Measurements from ENCODE around the gene LRRK1.
"Not testable (repeated sequence)": the region's sequence is repeated elsewhere in the genome, so short reads cannot be mapped to it uniquely, and the experiment has no call there.

The LRRK1 gene

DNA sequence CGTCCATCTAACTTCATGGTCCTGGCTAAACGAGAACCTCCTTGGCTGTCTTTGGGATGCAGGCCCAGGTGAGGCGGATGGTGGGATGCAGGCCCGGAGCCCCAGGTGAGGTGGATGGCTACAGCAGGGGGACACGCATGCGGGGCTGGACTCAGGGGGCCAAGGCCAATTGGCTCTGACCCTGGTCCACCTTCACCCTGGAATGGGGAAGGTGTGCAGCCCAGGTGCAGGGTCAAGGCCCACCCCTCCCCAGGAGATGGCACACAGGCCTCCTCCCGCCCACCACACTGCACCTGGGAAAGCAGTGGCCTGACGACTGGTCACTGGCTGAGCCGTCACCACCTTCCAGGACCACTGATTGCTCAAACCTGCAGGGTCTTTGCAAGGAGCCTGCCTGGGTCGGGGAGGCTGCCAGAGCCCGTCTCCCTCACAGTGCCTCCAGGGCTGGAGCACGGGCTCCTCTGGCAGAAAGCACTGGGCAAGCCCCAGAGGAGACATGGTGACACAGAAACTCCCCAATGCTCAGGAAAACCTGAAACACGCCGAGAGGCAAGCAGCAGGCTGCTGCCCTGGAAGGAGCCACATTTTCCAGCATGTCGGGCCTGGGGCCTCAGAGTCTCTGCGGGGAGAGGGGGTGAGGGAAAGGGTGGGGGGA is 159.6 kb downstream of the LRRK1 start:
- no peak for DNase-seq

DNA sequence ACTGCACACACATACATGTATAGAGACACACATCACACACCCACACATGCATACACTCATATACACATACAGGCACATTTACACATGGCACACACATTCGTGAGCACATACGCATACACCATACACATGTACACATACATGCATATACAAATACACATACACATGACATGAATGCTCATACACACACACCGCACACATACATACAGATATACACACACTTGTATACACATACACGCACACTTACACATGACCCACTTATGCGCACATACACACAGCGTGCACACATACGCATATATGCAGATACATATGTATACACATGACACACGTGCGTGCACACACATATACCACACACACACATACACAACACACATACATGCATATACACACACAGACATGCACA is 162.7 kb downstream of the LRRK1 start:
- no peak for DNase-seq

DNA sequence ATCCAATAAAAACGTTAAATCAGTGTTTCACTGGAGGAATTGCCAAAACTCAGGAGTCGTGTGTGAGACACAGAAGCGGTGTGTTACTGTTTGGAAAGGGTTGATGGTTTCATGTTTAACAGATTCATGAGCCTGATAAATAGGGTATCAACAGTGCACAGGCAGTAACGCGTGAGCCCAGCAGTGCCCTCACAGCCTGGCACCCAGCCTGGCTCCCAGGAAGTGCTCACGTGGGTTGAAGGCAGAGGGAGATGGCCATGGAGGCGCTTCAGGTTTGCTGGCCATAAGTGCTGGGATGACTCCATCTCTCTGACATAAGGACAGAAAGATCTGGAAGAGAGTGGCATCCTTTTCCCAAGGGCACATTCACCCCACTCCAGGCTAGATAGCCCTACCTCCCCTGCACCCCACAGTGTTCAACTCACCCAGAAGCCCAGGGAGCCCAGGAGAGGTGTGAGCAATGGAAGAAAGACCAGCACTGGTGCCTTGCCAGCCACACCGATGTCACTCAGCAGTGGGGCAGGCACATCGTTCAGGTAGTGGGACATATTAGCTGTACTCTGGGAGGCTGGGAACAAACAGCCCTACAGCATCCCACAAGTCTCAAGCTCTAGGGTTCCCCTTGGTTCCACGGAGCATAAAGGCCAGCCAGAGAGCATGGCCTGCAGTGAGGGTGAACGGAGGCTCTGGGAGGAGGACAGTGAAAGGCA is 164.3 kb downstream of the LRRK1 start:
- DNase-seq, result no peak

DNA sequence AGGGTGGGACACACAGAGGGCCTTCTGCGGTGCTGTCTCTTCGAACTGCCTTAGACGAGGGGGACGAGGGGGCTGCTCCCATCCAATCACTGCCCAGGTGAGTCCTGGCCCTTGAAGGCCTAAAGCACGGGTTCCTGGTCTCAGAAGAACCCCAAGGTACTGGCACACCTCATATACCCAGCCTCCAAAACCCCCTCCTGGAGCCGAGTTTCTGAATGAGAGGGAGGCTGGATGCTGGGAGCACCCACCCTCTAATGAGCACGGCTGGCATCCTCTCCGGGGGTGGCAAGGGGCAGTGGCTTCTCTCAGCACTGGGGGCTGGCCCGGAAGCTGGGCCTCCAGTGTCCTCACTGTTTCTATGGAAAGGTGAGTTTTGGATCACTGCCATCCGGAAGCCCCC is 165.6 kb downstream of the LRRK1 start:
- DNase-seq, result no peak

DNA sequence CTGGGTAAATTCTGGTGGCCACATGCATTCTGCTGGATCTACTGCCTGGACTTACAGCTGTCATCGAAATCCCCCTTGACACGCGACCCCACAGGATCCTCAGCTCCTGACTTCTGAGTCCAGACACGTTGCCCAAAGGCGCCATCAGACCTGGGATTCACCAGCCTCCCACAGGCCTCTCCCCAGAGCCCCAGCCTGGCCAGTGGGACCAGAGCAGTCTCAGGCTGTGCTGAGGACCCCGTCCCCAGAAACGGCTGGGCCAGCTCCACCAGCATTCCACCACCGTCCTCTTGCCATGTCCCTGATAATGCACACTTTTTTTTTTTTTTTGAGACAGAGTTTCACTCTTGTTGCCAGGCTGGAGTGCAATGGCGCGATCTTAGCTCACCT is 166.1 kb downstream of the LRRK1 start:
- no peak for DNase-seq

DNA sequence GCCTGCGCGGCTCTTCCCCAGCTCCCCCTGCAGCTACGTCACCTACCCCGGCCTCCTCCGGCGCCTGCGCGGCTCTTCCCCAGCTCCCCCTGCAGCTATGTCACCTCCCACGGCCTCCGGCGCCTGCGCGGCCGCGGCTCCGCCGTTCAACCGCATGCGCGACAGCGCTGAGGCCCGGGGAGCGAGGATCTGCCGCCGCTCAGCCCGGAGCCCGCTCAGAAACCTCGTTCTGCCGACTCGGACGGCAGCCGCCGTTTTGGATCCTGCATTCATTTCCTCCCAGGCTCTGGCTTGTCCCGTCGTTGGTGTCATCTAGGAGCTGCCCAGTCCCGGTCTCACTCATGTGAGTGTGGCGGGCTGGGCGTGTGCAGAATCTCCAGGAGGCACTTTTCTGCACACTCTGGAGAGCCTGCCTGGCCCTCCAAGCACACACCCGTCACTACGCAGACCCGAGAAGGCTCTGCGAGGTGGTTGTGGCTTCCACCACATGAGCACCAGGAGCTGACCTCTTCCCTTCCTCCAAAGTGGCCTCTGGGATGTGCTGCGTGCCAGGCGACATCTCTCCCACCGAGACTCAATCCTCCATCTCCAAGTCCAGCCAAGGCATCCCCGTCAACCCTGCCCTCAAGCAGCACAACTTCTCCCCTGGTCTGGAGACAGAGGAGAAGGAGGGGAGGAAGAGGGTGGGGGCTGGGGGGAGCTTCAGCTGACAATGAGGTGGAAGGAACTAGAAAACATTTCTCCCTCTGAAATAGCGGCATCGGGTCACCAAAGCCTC is 167.4 kb downstream of the LRRK1 start:
- DNase-seq, result no peak

DNA sequence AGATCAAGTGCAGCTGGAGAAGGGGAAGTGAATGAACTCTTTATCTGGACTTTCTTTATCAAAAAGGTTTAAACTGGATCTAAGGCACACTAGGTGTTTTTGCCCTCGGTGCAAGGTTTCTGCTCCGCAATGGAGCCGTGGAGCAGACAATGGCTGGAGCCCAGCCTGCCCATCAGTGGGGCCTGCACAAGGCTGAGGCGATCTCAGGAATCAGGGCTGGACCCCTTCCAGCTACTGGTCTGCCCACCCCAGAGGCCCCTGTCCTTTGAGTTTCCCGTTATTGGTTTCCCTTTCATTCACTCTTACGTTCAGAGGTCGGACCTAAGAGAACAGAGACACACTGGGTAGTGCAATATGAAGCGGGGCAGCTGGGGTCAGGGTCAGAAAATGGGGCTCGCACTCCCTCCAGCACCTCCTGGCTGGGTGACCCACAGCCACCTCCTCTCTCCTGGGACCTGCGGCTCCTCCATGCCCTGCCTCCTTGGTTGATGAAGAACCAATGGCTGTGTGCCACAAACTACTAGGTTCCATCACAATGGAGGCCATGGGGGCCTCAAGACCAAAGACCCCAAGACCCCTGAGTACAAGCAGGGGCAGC is 168.1 kb downstream of the LRRK1 start:
- no peak for DNase-seq

DNA sequence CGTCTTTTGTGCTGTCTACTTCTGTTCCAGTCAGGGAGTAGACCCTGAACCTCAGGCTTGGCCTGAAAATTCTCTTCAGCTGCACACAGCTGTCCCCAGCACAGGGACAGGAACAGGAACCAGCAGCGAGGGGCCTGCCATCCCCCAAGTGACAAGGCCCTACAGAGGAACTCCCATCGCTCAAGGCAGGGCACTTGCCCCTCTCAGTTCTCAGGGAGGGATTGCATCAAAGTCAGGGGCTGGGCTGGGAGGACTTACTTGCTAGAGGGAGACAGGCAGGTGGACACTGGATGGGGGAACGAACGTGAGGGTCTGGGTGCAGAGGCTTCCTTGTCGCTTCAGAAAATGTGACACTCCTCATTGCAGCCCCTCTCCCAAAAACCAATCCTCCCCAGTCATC is 169.1 kb downstream of the LRRK1 start:
- DNase-seq, result no peak

DNA sequence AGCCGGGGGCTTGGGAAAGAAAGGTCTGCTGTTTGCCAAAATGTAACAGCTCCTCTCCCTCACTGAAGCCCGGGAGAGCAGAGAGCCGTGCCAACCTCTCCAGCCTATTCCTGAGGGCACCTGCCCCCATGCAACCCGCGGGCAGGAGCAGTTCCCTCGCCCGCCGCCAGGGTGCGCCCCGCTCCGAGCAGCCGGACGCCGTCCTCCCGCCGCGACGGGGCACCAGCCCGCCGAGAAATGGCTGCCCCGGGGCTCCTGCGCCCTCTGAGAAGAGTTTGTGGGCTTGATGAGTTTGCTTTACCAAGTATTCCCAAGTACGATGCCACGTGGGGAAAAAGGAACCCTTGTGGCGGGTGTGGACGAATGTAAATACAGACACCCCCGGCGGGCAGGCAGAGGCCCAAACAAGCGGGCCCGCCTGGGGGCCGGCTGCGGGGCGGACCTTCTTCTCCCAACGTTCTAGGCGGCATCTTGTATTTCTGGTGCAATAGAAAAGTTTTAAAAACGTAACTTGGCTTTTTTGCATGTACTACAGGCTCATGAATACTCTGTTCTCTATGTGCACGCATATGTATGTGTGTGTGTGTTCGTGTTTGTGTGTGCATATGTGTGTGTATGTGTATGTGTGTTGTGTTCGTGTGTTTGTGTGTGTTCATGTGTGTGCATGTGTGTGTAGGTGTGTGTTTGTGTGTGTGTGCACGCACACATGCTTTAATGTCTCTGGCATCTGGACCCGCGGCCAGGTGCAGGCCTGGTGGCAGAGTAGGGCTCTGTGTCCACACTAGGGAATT is 169.8 kb downstream of the LRRK1 start:
- no peak for DNase-seq

DNA sequence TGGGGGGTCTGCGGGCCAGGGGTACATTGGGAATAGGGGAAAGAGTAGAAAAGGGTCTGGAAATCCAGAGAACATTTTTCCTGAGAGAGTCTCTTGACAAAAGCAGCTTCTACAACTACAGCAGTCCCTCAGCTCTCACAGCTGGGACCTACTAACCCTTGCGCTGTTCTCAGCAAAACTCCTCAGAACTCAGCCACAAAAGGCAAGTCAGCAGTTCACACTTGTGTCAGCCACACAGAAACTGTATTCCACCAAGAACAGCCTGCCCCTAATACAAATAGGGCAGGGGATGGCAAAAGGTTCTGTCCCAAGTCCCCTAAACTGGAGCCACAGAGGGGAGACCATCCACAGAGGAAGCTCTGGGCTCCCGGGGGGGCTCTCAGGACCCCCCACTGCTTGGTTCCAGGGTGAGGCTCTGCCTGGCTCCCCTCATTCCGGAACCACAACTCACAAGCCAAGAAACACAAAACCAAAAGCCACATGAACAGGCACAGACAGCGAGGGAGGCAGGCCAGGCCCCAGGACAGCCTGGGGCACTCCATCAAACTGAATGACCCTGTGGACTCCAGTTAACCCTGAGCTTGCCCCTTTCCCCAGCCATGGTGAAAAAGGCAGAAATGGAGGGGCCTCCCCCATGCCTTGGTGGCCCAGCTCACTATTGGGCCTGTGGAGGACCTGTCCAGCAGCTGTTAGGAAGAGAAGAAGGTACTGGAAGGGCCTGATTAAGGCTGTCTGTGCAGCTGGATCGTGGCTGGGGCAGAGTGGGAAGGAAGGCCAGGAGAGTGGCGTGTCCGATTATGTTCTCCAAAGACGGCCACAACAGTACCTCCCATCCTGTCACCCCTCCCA is 170.6 kb downstream of the LRRK1 start:
- no peak for DNase-seq

DNA sequence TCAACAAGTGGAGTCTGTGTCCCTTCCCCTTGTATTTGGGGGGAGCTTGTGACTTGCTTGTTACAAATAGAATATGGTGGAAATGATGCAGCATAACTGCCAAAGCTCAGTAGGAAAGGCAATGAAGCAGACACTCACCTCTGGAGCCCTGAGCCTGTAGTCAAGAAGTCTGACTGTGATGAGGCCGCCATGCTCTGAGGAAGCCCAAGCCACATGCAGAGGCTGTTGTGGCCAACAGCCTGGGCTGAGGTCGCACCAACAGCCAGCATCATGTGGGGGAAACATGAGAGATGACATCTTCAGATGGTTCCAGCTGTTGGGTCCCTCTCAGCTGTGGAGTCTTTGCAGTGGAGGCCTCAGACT is 171.3 kb downstream of the LRRK1 start:
- no peak for DNase-seq

DNA sequence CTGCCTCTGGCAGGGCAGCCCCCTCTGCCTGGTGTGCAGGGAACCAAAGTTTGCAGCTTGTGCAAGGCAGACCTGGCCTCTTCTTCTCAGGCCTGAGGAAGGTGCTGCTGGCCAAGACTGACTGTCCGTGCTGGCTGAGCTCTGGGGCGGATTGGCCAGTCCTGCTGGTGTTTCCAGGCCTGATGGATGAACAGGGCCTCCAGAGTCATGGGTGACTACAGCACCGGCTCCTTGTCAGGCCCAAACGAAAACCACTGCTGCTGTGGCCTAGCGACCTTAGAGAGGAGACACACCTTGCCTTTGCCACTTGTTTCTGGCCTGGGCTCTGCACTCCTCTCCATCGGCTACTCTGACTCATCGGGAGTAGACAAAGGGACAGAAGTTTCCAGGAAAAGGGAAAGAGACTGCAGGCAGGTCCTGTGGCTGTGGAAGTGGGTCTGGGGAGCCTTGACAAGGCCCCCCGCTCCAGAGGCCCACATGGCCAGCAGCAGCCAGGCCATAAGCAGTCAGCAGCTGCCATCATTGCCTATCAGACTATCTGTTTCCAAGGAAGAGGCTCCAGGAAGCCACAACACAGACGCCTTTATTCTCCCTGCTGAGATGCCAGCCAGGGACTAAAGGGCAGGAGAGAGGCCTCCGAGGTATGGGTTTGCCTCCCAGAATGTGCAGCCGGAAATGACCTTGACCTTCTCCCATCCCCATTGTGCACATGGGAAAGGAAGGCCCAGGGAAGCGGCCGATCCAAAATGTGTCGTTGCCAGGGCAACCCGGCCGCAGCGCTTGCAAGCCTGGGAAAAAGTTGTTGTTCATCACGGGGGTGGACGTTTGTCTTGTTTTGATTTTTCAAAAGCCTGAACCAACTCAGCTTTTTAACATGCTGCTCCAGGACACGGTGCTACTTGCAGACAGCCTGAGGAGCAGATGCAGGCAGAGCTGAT is 172.2 kb downstream of the LRRK1 start:
- DNase-seq, result no peak

DNA sequence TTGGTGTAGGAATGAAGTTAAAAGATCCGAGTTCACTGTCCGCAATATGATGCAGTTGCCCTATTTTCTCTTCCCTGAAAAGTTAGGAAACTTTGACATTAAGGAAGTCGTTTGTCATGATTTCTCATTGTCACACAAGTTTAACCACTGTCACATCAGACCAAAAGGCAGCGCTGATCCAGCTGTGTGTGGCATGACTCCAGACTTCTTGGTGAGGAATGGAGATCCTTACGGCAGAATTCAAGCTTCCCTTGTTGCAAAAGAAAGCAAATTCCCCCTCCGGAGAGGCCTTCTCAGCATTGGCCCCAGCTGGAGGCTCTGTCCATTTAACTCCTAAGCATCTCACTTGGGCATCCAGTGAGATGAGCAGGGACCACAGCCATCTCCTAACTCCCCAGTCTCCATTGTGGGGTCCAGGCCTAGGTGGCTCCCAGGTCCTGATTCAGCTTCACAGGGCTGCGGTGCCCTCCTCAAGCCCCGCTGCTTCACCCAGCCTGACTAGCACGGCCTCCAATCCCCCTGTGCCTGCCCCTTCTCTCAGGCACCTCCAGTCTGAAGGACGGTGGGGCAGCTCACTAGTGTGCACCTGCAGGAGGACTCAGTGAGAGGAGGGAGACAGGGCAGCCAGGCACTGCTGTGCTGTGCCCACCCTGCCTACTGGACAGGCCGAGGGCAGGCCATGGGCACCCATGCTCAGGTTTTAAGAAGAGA is 173.2 kb downstream of the LRRK1 start:
- DNase-seq, result no peak

DNA sequence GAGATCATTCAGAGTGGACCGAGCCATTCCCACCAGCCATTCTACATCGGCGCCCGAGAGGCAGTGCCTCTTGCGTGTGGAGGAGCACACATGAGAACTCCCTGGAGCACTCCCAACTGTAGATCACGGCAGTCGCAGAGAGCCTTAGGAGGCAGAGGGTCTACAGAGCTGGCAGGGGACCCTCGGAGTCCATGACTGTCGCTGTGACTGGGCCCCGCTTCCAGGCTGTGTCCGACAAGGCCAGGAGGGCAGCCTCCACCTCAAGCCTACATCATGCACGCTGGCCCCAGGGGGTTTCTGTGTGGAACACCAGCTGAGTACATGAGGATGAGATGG is 173.7 kb downstream of the LRRK1 start:
- no peak for DNase-seq

DNA sequence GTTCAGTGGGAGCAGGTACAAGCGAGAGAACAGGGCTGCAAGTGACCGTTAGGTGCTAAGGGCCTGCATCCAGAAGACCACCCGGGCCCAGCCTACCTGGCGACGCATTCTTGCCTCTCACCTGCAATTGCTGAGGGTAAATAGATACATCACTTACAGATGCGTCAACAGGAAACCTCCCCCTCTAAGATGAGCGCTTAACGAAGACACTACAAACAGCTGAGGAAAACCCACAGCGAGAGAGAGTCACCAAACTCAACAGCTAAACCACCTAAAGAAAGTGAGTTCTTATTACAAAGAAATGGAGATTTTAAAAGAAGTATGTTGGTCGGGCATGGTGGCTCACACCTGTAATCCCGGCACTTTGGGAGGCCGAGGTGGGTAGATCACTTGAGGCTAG is 174.8 kb downstream of the LRRK1 start:
- DNase-seq, result no peak

DNA sequence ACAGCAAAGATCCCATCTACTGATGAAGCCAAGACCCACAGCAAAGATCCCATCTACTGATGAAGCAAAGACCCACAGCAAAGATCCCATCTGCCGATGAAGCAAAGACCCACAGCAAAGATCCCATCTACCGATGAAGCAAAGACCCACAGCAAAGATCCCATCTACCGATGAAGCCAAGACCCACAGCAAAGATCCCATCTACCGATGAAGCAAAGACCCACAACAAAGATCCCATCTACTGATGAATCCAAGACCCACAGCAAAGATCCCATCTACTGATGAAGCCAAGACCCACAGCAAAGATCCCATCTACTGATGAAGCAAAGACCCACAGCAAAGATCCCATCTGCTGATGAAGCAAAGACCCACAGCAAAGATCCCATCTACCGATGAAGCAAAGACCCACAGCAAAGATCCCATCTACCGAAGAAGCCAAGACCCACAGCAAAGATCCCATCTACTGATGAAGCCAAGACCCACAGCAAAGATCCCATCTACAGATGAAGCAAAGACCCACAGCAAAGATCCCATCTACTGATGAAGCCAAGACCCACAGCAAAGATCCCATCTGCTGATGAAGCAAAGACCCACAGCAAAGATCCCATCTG is 176.7 kb downstream of the LRRK1 start:
- not testable (repeated sequence) for DNase-seq

DNA sequence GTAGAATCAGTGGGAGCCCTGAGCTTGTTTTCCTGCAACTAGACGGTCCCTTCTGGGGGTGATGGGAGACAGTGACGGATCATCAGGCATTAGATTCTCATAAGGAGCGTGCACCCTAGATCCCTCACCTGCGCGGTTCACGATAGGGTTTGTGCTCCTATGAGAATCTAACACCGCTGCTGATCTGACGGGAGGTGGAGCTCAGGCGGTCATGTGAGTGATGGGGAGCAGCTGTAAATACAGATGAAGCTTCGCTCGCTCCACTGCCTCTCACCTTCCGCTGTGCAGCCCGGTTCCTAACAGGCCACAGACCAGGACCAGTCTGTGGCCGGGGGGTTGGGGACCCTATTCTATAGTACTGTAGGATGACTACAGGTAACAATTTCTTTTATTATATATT is 178.0 kb downstream of the LRRK1 start:
- DNase-seq, result no peak

DNA sequence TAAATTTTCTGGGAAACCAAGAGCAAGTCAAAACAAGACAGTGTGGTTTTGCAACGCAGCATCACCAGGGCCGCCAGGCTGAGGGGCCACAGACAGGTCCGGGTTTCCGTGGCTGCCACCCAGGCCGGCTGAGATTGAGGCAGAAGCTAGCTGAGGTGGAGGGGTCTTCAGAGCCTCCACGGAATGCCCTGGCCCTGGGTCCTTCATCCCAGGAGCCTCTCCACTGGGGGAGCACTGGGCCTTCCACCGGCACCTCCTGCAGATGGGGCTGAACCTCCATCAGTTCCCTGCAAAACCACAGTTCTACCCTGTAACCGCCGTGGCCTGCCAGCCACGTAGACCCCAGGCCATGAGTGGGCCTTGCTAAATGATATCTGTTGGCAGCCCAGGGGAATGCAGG is 180.0 kb downstream of the LRRK1 start:
- no peak for DNase-seq

DNA sequence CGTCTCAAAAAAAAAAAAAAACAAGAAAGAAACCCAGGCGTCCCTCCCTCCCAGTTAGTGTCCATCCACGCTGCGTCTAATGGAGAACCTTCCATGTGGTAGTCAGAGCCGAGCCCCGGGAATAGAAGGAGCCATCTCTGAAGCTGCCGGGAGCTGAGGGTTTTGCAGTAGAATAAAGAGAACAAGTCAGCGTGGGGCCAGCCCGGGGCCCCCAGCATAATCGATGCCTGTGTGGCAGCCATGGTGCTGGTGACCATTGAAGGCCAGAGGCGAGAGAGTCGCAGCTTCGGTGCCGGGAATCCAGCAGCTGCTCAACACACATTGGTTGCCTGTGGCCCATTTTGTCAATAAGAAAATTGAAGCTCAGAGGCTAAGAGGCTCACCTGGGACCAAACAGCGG is 181.0 kb downstream of the LRRK1 start:
- DNase-seq, result no peak
